ENCODE results near the gene P3H3. TPM values are rescaled to one million over a fixed set of nuclear protein-coding genes. Genes with fewer than 3 reads are reported as not detected.
A peak's percentile ranks its signal among the peaks of the same experiment; 100 is the strongest.

Gene P3H3
- total and polyA plus RNA-seq, 9 of the 15 experiments (the other 6 are each of a cell fraction or from before 2014, with no cell fraction given): 0.03 to 15.0 (median 4.8) TPM

GRCh38 chr12:6795088-6795487, 33.1 kb upstream of the P3H3 start (continued):
- TF ChIP-seq, protein P1, sequence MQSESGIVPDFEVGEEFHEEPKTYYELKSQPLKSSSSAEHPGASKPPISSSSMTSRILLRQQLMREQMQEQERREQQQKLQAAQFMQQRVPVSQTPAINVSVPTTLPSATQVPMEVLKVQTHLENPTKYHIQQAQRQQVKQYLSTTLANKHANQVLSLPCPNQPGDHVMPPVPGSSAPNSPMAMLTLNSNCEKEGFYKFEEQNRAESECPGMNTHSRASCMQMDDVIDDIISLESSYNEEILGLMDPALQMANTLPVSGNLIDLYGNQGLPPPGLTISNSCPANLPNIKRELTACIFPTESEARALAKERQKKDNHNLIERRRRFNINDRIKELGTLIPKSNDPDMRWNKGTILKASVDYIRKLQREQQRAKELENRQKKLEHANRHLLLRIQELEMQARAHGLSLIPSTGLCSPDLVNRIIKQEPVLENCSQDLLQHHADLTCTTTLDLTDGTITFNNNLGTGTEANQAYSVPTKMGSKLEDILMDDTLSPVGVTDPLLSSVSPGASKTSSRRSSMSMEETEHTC (IDR thresholded peaks at IDR 0.05): no peak
- TF ChIP-seq ZEB2 (IDR thresholded peaks at IDR 0.05): no peak
- TF ChIP-seq HDAC1 (IDR thresholded peaks at IDR 0.05): peak in 1 of 2 experiments; percentile 54; a peak in 1 of 4 replicates
- peak; percentile 78 for TF ChIP-seq BCOR (IDR thresholded peaks at IDR 0.05)
- no peak for TF ChIP-seq IRF9 (tag; IDR thresholded peaks at IDR 0.05)
- no peak for TF ChIP-seq NCOA6 (IDR thresholded peaks at IDR 0.05)
- no peak for TF ChIP-seq MAFF (IDR thresholded peaks at IDR 0.05; ENCODE audit: low read length)
- no peak for TF ChIP-seq ATF1 (CRISPR knock-in tag; IDR thresholded peaks at IDR 0.05)
- TF ChIP-seq ATF1 (tag; IDR thresholded peaks at IDR 0.05): no peak
- TF ChIP-seq HLTF (IDR thresholded peaks at IDR 0.05): no peak
- no peak for TF ChIP-seq SIRT6 (IDR thresholded peaks at IDR 0.05; ENCODE audit: low read depth, low read length)

DNA sequence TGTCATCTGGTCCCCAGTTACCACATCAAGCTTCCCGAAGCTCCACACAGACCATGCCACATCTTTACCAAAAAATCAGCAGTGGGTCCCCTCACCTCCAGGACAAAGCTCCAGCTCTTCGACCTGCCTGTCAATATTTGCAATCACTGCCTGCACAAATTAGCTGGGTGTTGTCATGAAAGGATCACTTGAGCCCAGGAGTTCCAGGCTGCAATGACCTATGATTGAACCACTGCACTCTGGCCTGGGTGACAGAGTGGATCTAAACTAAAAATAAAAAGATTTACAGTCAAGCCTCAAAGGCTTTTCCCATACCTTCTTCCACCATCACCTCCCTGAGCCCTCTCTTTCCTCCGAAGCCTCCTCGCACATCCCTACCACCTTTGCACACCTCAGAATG, 31.6 kb upstream of the P3H3 start:
- Histone ChIP-seq H3K9me1 (ENCODE audit: control insufficient read depth, insufficient read depth, low read length) (no peaks in the 10 kb centered on the region), H3K79me2 (ENCODE audit: control insufficient read depth, insufficient read depth, low read length) (no peaks in the 10 kb centered on the region), H4K20me1 (replicated peaks; ENCODE audit: control insufficient read depth, insufficient read depth, low read length) (no peaks in the 10 kb centered on the region), H3K27ac (ENCODE audit: extremely low read depth, low read depth, low read length) (no peak overlapping the region), H3K4me2 (ENCODE audit: insufficient read depth, low read length) (no peak overlapping the region), H2AFZ (ENCODE audit: low read depth, low read length) (no peak overlapping the region), H3K27me3 (ENCODE audit: control insufficient read depth in 2 of 2, insufficient read depth in 2 of 2, low read length in 2 of 2) (no peaks in the 10 kb centered on the region), H3K4me3 (no peak overlapping the region), H3K9ac (ENCODE audit: insufficient read depth in 1 of 2, low read depth in 2 of 2, low read length in 2 of 2) (no peak overlapping the region), H3K4me1 (replicated peaks in 1 of 2; ENCODE audit: control insufficient read depth in 2 of 2, insufficient read depth in 2 of 2, low read length in 2 of 2) (peaks cover 0 to 7% of the 10 kb centered on the region in 2 experiments; a peak in 2 of 5 replicates), H3K9me3 (replicated peaks; ENCODE audit: control insufficient read depth, insufficient read depth, low read depth, low read length) (no peaks in the 10 kb centered on the region), H3K36me3 (ENCODE audit: control insufficient read depth, insufficient read depth, low read length) (no peaks in the 10 kb centered on the region)
- DNase-seq (ENCODE audit: extremely low read depth in 1 of 4, low spot score in 3 of 4): no peak
- intact Hi-C loops (cut with micrococcal nuclease): no loop called here
- POLR2A ChIA-PET: interaction anchor here (1.0 kb wide), 1 partner anchor 17 kb away, joined by 3 read pairs; no protein-coding TSS in a partner anchor
- in situ Hi-C loops (cut with MboI): no loop called here
- no TSS peak for BruUV-seq (replicated peaks)
- FAIRE-seq: no peak
- WGBS (ENCODE audit: insufficient coverage, low coverage, missing lambda C conversion rate): 36% methylated on average over 3 of the region's 4 CpGs
- CTCF ChIA-PET (ENCODE audit: low intra/inter-chr PET ratio): no interaction called here
- no peak for ATAC-seq
- TF ChIP-seq, protein P2, sequence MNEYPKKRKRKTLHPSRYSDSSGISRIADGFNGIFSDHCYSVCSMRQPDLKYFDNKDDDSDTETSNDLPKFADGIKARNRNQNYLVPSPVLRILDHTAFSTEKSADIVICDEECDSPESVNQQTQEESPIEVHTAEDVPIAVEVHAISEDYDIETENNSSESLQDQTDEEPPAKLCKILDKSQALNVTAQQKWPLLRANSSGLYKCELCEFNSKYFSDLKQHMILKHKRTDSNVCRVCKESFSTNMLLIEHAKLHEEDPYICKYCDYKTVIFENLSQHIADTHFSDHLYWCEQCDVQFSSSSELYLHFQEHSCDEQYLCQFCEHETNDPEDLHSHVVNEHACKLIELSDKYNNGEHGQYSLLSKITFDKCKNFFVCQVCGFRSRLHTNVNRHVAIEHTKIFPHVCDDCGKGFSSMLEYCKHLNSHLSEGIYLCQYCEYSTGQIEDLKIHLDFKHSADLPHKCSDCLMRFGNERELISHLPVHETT (CRISPR knock-in tag; conservative IDR thresholded peaks at IDR 0.05 in 1 of 2, IDR thresholded peaks at IDR 0.05 in 1 of 2): no peak
- TF ChIP-seq BRF1 (IDR thresholded peaks at IDR 0.05; ENCODE audit: borderline replicate concordance, extremely low read depth, insufficient read length) (no peak), GATAD2B (IDR thresholded peaks at IDR 0.05; ENCODE audit: borderline replicate concordance) (no peak), JUN (IDR thresholded peaks at IDR 0.05; ENCODE audit: borderline replicate concordance, low read depth, low read length) (no peak), JUN (CRISPR knock-in tag; IDR thresholded peaks at IDR 0.05; ENCODE audit: borderline replicate concordance) (no peak), ZBTB49 (CRISPR knock-in tag; IDR thresholded peaks at IDR 0.05; ENCODE audit: borderline replicate concordance) (no peak)

Data from K562 (cell line).